SU-DHL-6 (cell line): Measurements from ENCODE around the gene HOXC11.

Source experiments
- H2AFZ ChIP-seq: fragments of 200-600 bp; sonication (generic); 2 replicates; pipeline ENCODE4 v1.6.1; 2014; ENCODE audit warnings: low read depth, mild to moderate bottlenecking, moderate library complexity, mixed read lengths, antibody characterized with exemption, low read length; ENCODE audit not compliant: severe bottlenecking
- H3F3A ChIP-seq: fragments of 200-600 bp; shearing (Covaris generic); 2 replicates; pipeline ENCODE4 v1.6.0; 2016; ENCODE audit warnings: antibody characterized with exemption, mild to moderate bottlenecking; ENCODE audit not compliant: insufficient read depth
- H3K27ac ChIP-seq: fragments of 200-600 bp; sonication (generic); 2 replicates; pipeline ENCODE4 v1.5.1; 2016; ENCODE audit warnings: low read depth, mild to moderate bottlenecking, low read length, moderate library complexity, mixed read lengths
- H3K27me3 ChIP-seq: fragments of 200-600 bp; sonication (generic), shearing (Covaris generic); 2 replicates; pipeline ENCODE4 v1.6.0; 2014; ENCODE audit warnings: mild to moderate bottlenecking, low read length
- H3K36me3 ChIP-seq: fragments of 200-600 bp; sonication (generic); 2 replicates; pipeline ENCODE4 v1.6.1; 2014; ENCODE audit warnings: mild to moderate bottlenecking, low read length, mixed read lengths
- H3K4me2 ChIP-seq: fragments of 300-600, 200-600 bp; shearing (Covaris generic), sonication (generic); 2 replicates; pipeline ENCODE4 v1.6.0; 2014; ENCODE audit warnings: low read length, low read depth, mild to moderate bottlenecking; ENCODE audit not compliant: poor library complexity, severe bottlenecking
- H3K4me3 ChIP-seq: fragments of 200-600 bp; sonication (generic); 2 replicates; pipeline ENCODE4 v1.5.1; 2014; ENCODE audit warnings: antibody characterized with exemption, low read length, mild to moderate bottlenecking, mixed read lengths; ENCODE audit not compliant: insufficient read depth, poor library complexity, severe bottlenecking
- H3K79me2 ChIP-seq: fragments of 200-600 bp; sonication (generic); 2 replicates; pipeline ENCODE4 v1.6.1; 2014; ENCODE audit warnings: mild to moderate bottlenecking, low read length, moderate library complexity; ENCODE audit not compliant: insufficient read depth
- H3K9ac ChIP-seq: fragments of 200-600 bp; sonication (generic); 2 replicates; pipeline ENCODE4 v1.7.0; 2014; ENCODE audit warnings: mild to moderate bottlenecking, low read length
- H3K9me2 ChIP-seq: fragments of 200-600 bp; sonication (generic); replicated peaks from 2 replicates; pipeline ENCODE4 v1.6.1; 2014; ENCODE audit warnings: low read length; ENCODE audit not compliant: insufficient read depth
- H3K9me3 ChIP-seq: fragments of 200-600 bp; sonication (generic); 2 replicates; pipeline ENCODE4 v1.6.1; 2014; ENCODE audit warnings: low read length, mixed read lengths; ENCODE audit not compliant: insufficient read depth
- H4K20me1 ChIP-seq: fragments of 200-600 bp; sonication (generic); 2 replicates; pipeline ENCODE4 v1.6.1; 2014; ENCODE audit warnings: low read depth, mild to moderate bottlenecking, antibody characterized with exemption, low read length, moderate library complexity, mixed read lengths
- CTCF ChIP-seq: fragments of 200-600 bp; sonication (generic); IDR thresholded peaks from one replicate; pipeline ENCODE4 v1.5.1; 2017; ENCODE audit warnings: antibody characterized with exemption, mild to moderate bottlenecking, low read length, moderate library complexity; ENCODE audit not compliant: insufficient read depth, poor library complexity, severe bottlenecking
- EZH2phosphoT487 ChIP-seq: fragments of 200-600 bp; sonication (generic), shearing (Covaris generic); conservative IDR thresholded peaks from 2 replicates; pipeline ENCODE4 v1.6.1; 2018; ENCODE audit warnings: mild to moderate bottlenecking, antibody characterized with exemption, low read length, moderate library complexity, mixed read lengths

The HOXC11 gene

GRCh38 chr12:53953831-53954693 is 18.9 kb upstream of the HOXC11 start:
- no peak for TF ChIP-seq CTCF
- TF ChIP-seq EZH2phosphoT487 = no peak
- Histone ChIP-seq H3K4me3 (no peak overlapping the region), H3K9me2 (no peaks in the 10 kb centered on the region), H3K36me3 (no peaks in the 10 kb centered on the region), H3K4me2 (no peak overlapping the region), H3K79me2 (no peaks in the 10 kb centered on the region), H3F3A (no peaks in the 10 kb centered on the region), H3K27ac (no peak overlapping the region), H3K27me3 (no peaks in the 10 kb centered on the region), H3K9ac (no peak overlapping the region), H4K20me1 (no peaks in the 10 kb centered on the region), H3K9me3 (no peaks in the 10 kb centered on the region), H2AFZ (no peak overlapping the region)

GRCh38 chr12:53954694-53955035 is 18.3 kb upstream of the HOXC11 start, which contains the start of gene HOXC12:
HOXC12 (plus strand) TSS chr12:53954903; CDS start chr12:53954930, 27 bp downstream.
- no peaks in the 10 kb centered on the region for H3K79me2 ChIP-seq
- no peak within 1 kb of the TSS for H3K27ac ChIP-seq
- H3K27me3 ChIP-seq = no peaks in the 10 kb centered on the region
- H3K9ac ChIP-seq = no peak within 1 kb of the TSS
- TF ChIP-seq CTCF = no peak
- no peak within 1 kb of the TSS for H2AFZ ChIP-seq
- H4K20me1 ChIP-seq = no peaks in the 10 kb centered on the region
- no peaks in the 10 kb centered on the region for H3K9me2 ChIP-seq
- no peak within 1 kb of the TSS for H3K4me3 ChIP-seq
- no peak within 1 kb of the TSS for H3K4me2 ChIP-seq
- H3K36me3 ChIP-seq = no peaks in the 10 kb centered on the region
- no peaks in the 10 kb centered on the region for H3K9me3 ChIP-seq
- H3F3A ChIP-seq = no peaks in the 10 kb centered on the region

GRCh38 chr12:53955036-53955775 is 17.7 kb upstream of the HOXC11 start:
- Histone ChIP-seq H3K4me2 (no peak overlapping the region), H3K36me3 (no peaks in the 10 kb centered on the region), H3F3A (no peaks in the 10 kb centered on the region), H3K4me3 (no peak overlapping the region), H3K9me2 (no peaks in the 10 kb centered on the region), H2AFZ (no peak overlapping the region), H3K9ac (no peak overlapping the region), H3K79me2 (no peaks in the 10 kb centered on the region), H4K20me1 (no peaks in the 10 kb centered on the region), H3K9me3 (no peaks in the 10 kb centered on the region), H3K27ac (no peak overlapping the region), H3K27me3 (no peaks in the 10 kb centered on the region)
- TF ChIP-seq EZH2phosphoT487 (no peak), CTCF (no peak)
